Fibroblast of villous mesenchyme (primary cell): ENCODE measurements around the gene CPSF3. TPM values are rescaled to one million over a fixed set of nuclear protein-coding genes. Genes with fewer than 3 reads are reported as not detected.

Experiments used
- DNase-seq: peaks from one replicate; pipeline ENCODE4 v3.0.0-alpha.2; 2010; ENCODE audit warnings: low read depth
- H3K4me3 ChIP-seq: 2 replicates; pipeline ENCODE4 v1.5.1; 2011; ENCODE audit warnings: low read depth, mild to moderate bottlenecking, low read length
- CTCF ChIP-seq: IDR thresholded peaks from 2 replicates; pipeline ENCODE4 v1.5.1; 2012; ENCODE audit warnings: low read depth, mild to moderate bottlenecking, low read length; ENCODE audit not compliant: insufficient read depth
- total RNA-seq: library from RNA; depleted of rRNA; stranded (reverse); fragments of >200 nt; gene quantifications from 2 replicates; pipeline ENCODE4 v1.2.3, GENCODE V29; 2012

The CPSF3 gene
- total RNA-seq, 1 donor: 68.2 TPM

- DNase-seq: no peak
- H3K4me3 ChIP-seq: no peak overlapping the region
- TF ChIP-seq CTCF: no peak
Measured at GRCh38 chr2:9472511-9472910, 49.1 kb downstream of the CPSF3 start.

- peak; percentile 10 for TF ChIP-seq CTCF
- peak overlapping the region; percentile 77 for H3K4me3 ChIP-seq
- no peak for DNase-seq
Measured at GRCh38 chr2:9473308-9473984, 50.0 kb downstream of the CPSF3 start.

- TF ChIP-seq CTCF: no peak
- DNase-seq: peak; percentile 42
- peak overlapping the region; percentile 77 for H3K4me3 ChIP-seq
Measured at GRCh38 chr2:9473985-9474360, 50.5 kb downstream of the CPSF3 start.

- peak within 1 kb of the TSS; percentile 77 for H3K4me3 ChIP-seq
- no peak for TF ChIP-seq CTCF
- peak; percentile 35 for DNase-seq
Measured at GRCh38 chr2:9474361-9475057, 51.1 kb downstream of the CPSF3 start, which contains the start of gene IAH1. Gene IAH1 (plus strand): TSS chr2:9474551. CDS start chr2:9474567, 16 bp downstream.

- TF ChIP-seq CTCF: no peak
- H3K4me3 ChIP-seq: no peak overlapping the region
- DNase-seq: no peak
Measured at GRCh38 chr2:9477914-9478313, 54.5 kb downstream of the CPSF3 start.

- DNase-seq: no peak
- no peak overlapping the region for H3K4me3 ChIP-seq
- no peak for TF ChIP-seq CTCF
Measured at GRCh38 chr2:9478526-9478925, 55.1 kb downstream of the CPSF3 start.

GRCh38 chr2:9480157-9480556, 56.7 kb downstream of the CPSF3 start:
- no peak for TF ChIP-seq CTCF
- DNase-seq: no peak
- no peak overlapping the region for H3K4me3 ChIP-seq
